Measurements from ENCODE around the gene TRIM7.
"Not testable (repeated sequence)": the region's sequence is repeated elsewhere in the genome, so short reads cannot be mapped to it uniquely, and the experiment has no call there.

Gene TRIM7

GRCh38 chr5:181191526-181192336, 13.3 kb downstream of the TRIM7 start:
- ATAC-seq: peak; percentile 67 to 73

DNA sequence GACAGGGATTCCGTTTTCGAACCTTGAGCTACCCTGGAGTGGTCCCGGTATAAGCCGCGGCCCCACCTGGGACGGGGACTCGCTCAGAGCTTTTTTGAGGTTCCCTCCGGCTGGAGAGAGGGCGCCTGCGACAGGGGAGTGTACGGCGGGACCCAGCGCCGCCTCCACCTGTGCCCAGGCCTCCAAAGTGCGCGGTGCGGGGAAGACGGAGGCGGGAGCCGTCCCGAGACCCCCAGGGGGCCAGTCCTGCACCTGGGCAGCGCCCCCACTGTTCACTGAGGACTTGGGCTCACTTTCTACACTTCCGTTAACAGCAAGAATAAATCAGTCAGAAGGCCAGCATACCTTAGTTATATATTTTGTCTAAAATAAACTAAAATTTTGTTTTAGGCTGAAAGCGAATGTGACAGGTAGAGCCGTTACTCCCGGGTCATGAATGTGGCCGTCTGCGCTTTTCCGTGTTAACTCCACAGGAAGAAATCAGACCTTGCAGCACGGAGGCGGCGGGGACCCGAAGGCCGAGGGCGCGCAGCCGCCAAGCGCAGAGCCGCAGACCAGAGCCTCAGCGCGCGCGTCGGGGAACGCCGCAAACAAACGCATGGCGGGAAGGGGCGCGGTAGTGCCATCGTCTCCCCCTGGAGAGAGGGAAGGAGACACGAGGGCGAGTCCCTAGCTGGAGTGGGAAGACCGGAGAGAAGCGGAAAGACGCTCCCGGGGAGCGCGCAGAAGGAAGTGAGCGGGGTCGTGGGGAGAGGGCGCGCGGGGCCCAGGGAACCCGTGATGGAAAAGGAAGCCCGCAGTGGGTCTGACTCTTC, 14.1 kb downstream of the TRIM7 start:
- peak; percentile 5 to 8 for ATAC-seq

- ATAC-seq: no peak
Measured at GRCh38 chr5:181189962-181190710, 14.9 kb downstream of the TRIM7 start.

DNA sequence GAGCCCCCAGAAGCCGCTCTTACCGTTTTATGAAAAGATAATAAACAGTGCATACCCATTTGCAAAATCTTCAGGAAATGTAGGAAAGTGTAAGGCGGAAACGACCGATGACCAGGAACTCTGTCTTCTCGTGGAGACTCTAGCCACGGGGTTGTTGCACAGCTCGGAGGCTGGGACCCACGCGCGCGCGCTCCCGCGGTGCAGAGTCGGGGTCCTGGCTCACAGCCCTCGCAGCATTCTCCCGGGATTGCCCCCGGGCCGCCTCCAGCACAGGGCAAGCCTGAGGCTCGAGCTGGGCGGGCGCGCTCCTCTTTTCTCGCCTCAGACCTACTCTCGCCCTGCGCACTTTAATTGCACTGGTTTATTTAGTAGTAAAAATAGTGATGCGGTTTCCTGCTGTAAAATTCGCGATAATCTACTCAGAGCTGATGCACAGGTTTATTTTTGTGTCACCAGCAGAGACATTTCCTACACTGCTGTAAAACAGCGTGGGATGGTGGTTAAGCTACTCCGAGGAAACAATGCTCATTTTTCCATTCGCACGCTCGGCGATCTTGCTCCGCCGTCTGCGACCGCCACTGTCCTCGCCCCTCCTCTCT, 15.5 kb downstream of the TRIM7 start:
- ATAC-seq: peak; percentile 27 to 32

DNA sequence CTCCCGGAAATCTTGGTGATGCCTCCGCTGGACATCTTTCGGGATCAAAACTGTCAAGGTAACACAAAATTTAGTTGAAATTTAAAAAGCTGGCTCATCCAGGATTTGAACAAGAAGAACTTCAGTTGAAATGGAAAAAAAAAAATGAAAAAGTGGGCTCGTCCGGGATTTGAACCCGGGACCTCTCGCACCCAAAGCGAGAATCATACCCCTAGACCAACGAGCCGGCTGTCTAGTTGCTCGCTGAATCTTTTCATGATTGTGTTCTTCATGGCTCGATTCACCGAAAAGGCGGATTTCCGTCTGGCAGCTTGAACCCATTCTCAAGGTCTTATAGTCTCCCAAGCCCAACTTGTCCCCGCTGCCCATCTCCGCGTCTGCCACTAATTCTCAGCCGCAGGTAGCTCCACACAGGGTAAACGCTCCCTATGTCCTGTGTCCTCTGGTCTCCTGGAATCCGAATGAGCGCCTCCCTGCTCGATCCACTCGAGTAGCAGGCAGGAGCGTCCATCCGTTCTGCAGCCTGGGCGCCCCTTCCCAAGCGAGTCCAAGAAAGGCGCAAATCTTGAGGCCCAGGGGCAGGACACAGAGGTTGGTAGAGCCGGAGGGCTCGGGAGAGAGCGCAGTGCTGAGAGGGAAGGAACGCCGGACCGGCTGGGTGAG, 16.2 kb downstream of the TRIM7 start:
- ATAC-seq: no peak

DNA sequence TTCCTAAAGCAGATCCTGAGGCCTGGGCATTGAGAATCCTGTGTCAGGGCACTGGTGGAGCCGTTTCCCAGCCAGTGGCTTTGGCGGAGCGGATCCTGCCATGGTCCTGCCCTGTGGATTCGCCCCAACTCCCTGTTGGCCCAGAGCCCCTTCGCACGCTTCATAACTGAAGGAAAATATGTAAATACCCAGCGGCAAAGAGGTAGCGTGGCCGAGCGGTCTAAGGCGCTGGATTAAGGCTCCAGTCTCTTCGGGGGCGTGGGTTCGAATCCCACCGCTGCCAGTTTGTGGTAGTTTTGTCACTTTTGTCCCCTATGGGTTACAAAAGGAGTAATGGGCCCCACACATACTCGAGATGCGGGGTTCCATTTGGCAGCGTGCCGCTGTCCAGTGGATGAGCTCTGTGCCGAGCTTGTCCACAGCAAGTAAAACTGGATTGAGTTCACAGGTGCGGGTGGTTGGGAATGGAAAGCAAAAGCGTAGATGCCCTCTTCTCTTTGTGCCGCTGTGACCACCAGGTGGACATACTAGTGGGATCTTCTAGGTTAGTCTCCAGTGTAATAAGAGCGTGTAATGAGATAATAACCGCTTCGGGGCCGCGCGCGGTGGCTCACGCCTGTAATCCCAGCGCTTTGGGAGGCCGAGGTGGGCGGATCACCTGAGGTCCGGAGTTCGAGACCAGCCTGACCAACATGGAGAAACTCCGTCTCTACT, 17.3 kb downstream of the TRIM7 start:
- ATAC-seq: no peak

DNA sequence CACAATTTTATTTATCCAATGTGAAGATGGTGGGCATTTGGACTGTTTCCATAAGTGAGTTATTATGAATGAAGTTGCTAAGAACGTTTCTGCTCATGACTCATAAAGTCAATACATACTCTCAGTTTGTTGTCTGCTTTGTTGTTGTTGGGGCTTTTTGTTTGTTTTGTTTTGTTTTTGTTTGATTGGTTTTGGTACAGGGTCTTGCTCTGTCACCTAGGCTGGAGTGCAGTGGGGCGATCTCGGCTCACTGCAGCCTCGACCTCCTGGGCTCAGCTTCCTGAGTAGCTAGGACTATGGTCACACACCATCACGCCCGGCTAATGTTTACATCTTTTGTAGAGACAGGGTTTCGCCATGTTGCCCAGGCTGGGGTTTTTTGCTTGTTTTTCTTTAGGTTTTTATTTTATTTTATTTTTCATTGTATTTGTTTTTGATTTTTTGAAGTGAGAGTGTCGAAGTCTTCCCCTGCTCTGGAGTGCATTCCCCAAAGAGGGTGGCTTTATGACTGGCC, 18.0 kb downstream of the TRIM7 start:
- ATAC-seq: no peak

GRCh38 chr5:181186022-181186421, 19.0 kb downstream of the TRIM7 start:
- ATAC-seq: no peak

- no peak for ATAC-seq
Measured at GRCh38 chr5:181185560-181185959, 19.4 kb downstream of the TRIM7 start.

- ATAC-seq: no peak
Measured at GRCh38 chr5:181184845-181185216, 20.2 kb downstream of the TRIM7 start.

GRCh38 chr5:181182651-181183050, 22.3 kb downstream of the TRIM7 start:
- no peak for ATAC-seq

- ATAC-seq: peak; percentile 67 to 80
Measured at GRCh38 chr5:181181650-181182565, 23.1 kb downstream of the TRIM7 start.

- not testable (repeated sequence) for ATAC-seq
Measured at GRCh38 chr5:181177559-181177958, 27.4 kb downstream of the TRIM7 start.

GRCh38 chr5:181176254-181176952, 28.6 kb downstream of the TRIM7 start:
- no peak for ATAC-seq

DNA sequence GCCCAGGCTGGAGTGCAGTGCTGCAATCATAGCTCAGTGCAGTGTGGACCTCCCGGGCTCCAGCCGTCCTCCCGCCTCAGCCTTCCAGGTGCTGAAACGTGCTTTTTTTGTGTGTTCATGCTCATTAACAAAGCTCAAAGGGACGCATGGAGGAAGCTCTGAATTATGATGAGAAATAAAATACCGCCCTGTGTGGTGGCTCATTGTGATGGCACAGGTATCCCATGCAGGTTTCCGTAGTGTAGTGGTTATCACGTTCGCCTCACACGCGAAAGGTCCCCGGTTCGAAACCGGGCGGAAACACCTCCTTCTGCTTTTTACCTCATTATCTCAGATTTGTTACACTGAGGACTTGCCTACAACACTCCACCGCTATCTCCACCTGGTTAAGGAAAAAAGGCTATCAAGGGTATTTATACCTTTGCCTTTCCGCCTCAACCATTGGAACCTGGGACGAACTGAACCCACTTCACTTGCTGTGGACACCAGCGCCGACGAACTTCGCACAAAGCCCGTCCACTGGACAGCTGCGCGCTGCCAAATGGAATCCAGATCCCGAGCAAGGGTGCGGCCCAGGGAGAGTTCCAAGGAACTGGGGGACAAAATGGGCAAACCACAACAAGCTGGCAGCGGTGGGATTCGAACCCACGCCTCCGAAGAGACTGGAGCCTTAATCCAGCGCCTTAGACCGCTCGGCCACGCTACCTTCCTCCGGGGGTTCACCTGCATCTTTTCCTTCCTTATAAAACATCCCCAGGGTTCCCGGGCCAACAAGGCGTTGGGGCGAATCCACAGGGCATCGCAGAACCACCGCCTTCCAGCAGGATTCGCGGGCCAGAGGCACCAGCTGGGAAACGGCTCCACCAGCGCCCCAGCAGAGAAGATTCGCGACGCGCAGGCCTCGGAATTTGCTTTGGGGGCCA, 31.3 kb downstream of the TRIM7 start:
- ATAC-seq: peak; percentile 72

DNA sequence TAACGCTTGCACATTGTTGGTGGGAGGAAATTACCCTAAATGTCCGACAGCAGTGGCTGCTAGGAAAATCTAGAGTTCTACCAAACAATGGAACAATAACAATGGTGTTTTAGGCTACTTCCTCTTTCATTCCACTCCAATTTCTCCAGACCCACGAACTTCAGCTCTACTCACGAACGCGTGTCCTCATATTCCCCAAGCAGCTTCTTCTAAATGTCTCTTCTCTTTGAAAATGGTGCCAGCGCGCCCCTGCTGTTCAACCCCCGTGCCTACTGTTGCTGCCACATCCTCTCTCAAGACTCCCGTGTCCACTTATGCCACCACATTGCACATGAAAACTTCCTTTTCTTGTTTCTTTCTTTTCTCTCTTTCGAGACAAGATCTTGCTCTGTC, 32.0 kb downstream of the TRIM7 start:
- ATAC-seq: peak in 1 of 2 donors; percentile 12

DNA sequence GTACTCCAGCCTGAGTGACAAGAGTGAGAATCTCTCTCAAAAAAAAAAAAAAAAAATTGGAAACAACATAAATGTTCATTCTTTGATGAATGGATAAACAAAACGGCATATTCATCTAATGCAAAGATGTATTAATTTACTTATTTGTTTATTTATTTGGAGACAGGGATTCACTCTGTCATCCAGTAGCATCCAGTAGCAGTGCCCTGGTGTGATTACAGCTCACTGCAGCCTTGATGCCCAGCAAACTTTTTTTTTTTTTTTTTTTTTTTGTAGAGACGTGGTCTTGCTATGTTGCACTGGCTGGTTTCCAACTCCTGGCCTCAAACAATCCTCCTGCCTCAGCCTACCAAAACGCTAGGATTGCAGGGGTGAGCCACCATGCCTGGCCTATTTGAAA, 33.2 kb downstream of the TRIM7 start:
- no peak for ATAC-seq

- no peak for ATAC-seq
Measured at GRCh38 chr5:181170996-181171395, 34.0 kb downstream of the TRIM7 start.
